GM20000 (cell line): Measurements from ENCODE around the gene KCNAB1.
A peak's percentile ranks its signal among the peaks of the same experiment; 100 is the strongest.

ENCODE experiments used
- DNase-seq: peaks from one replicate; pipeline ENCODE4 v3.0.0; 2012; ENCODE audit warnings: low spot score
- TF ChIP-seq, protein P1 (sequence below): IDR thresholded peaks from 2 replicates; pipeline ENCODE4 v1.5.1; 2012; ENCODE audit warnings: mild to moderate bottlenecking, control low read depth; ENCODE audit errors: extremely low read depth, missing control alignments

The KCNAB1 gene

GRCh38 chr3:156291272-156292123 lies 171.1 kb downstream of the KCNAB1 start:
- DNase-seq: peak; percentile 13
- TF ChIP-seq, protein P1, sequence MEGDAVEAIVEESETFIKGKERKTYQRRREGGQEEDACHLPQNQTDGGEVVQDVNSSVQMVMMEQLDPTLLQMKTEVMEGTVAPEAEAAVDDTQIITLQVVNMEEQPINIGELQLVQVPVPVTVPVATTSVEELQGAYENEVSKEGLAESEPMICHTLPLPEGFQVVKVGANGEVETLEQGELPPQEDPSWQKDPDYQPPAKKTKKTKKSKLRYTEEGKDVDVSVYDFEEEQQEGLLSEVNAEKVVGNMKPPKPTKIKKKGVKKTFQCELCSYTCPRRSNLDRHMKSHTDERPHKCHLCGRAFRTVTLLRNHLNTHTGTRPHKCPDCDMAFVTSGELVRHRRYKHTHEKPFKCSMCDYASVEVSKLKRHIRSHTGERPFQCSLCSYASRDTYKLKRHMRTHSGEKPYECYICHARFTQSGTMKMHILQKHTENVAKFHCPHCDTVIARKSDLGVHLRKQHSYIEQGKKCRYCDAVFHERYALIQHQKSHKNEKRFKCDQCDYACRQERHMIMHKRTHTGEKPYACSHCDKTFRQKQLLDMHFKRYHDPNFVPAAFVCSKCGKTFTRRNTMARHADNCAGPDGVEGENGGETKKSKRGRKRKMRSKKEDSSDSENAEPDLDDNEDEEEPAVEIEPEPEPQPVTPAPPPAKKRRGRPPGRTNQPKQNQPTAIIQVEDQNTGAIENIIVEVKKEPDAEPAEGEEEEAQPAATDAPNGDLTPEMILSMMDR: no peak

DNA sequence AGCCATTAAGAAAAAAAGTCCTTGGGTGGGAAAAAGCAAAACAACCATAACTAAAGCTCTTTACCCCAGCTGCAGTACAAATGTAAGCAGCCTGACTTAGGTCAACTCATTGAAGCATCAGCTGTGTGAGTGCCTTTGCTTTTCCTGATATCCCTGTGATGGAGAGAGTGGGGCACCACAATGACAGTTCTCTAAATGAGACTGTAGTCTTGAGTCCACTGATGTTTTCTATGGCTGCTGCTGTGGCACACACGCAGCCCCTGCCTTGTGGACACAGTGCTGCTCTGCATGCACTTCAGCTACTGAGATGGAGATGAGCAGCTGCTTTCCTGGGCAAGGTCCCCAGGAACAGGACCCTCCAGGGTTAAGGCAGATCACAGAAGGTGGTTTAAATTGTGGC lies 173.2 kb downstream of the KCNAB1 start:
- TF ChIP-seq, protein P1: no peak

DNA sequence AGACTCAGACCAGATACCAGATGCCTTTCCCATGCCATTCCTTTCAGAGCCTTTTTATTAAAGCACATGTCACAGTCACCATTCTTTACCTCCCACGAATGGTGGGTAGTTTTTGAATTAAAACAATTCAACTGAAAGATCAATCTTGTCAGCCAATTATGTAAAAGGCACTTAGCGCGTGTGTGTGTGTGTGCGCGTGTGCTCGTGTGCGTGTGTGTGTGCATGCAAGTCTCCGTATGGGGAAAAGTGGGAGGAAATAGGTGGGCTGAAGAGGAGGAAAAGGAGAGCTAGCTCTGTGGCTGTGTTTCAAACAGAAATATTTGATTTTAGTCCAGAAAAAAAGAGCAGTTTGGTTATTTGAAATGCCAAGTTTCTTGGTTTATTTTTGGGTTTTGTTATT lies 177.2 kb downstream of the KCNAB1 start:
- no peak for DNase-seq

More for the DNA sequence above, 173.2 kb downstream of the KCNAB1 start:
- no peak for DNase-seq

GRCh38 chr3:156298014-156298413 lies 177.6 kb downstream of the KCNAB1 start:
- no peak for DNase-seq
- TF ChIP-seq, protein P1: no peak

More for the DNA sequence above, 177.2 kb downstream of the KCNAB1 start:
- TF ChIP-seq, protein P1: no peak

- DNase-seq: no peak
- TF ChIP-seq, protein P1: no peak
Measured at GRCh38 chr3:156298938-156299337, 178.6 kb downstream of the KCNAB1 start.

- TF ChIP-seq, protein P1: no peak
- no peak for DNase-seq
Measured at GRCh38 chr3:156299569-156299968, 179.2 kb downstream of the KCNAB1 start.

DNA sequence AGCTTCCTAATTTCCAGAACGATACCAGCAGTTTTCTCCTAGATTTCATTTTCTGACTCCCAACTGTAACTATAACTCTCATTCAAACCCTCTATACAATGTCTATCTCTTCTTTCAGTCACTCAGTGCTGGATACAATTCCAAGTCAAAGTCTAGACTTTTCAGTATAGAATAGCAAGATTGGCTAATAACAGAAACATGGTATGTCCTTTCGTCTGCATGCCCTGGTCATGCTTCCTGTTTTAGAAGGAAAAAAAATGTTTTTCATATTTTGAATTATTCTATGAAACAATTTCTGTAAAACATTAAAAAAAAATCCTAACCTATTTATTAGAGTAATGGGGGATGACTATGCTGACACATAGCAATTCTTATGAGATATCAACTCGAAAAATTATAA lies 180.0 kb downstream of the KCNAB1 start:
- TF ChIP-seq, protein P1: no peak
- DNase-seq: no peak
